G401.6 (cell line): ENCODE results near the gene SLC35F3.
"Not testable (repeated sequence)": the region's sequence is repeated elsewhere in the genome, so short reads cannot be mapped to it uniquely, and the experiment has no call there.

Experiments used
- FAIRE-seq: peaks from 2 replicates; lab custom pipeline; 2012; peaks lifted over from hg19 to GRCh38; lab: Jason Lieb, UNC

Gene SLC35F3

GRCh38 chr1:233904633-233905415 lies at the start of gene SLC35F3:
Gene SLC35F3 (plus strand): TSS chr1:233904676.
- no peak for FAIRE-seq

GRCh38 chr1:233859446-233859845 lies 45.0 kb upstream of the SLC35F3 start:
- no peak for FAIRE-seq

GRCh38 chr1:233863901-233864545 lies 40.5 kb upstream of the SLC35F3 start:
- FAIRE-seq: no peak

- FAIRE-seq: no peak
Observed at GRCh38 chr1:233864578-233864977, 39.9 kb upstream of the SLC35F3 start.

- FAIRE-seq: no peak
Observed at GRCh38 chr1:233865216-233865615, 39.3 kb upstream of the SLC35F3 start.

GRCh38 chr1:233865902-233866301 lies 38.6 kb upstream of the SLC35F3 start:
- no peak for FAIRE-seq

- FAIRE-seq: no peak
Observed at GRCh38 chr1:233867028-233867427, 37.4 kb upstream of the SLC35F3 start.

GRCh38 chr1:233868461-233868860 lies 36.0 kb upstream of the SLC35F3 start:
- no peak for FAIRE-seq

GRCh38 chr1:233869680-233870079 lies 34.8 kb upstream of the SLC35F3 start:
- FAIRE-seq: no peak

- FAIRE-seq: no peak
Observed at GRCh38 chr1:233873666-233874065, 30.8 kb upstream of the SLC35F3 start.

- no peak for FAIRE-seq
Observed at GRCh38 chr1:233879841-233880240, 24.6 kb upstream of the SLC35F3 start.

GRCh38 chr1:233883671-233884070 lies 20.8 kb upstream of the SLC35F3 start:
- FAIRE-seq: no peak

GRCh38 chr1:233884461-233885151 lies 19.9 kb upstream of the SLC35F3 start:
- FAIRE-seq: no peak

- no peak for FAIRE-seq
Observed at GRCh38 chr1:233885196-233885920, 19.1 kb upstream of the SLC35F3 start.

GRCh38 chr1:233891151-233891550 lies 13.3 kb upstream of the SLC35F3 start:
- FAIRE-seq: not testable (repeated sequence)

- no peak for FAIRE-seq
Observed at GRCh38 chr1:233897325-233898162, 6.9 kb upstream of the SLC35F3 start.

- no peak for FAIRE-seq
Observed at GRCh38 chr1:233901495-233901894, 3.0 kb upstream of the SLC35F3 start.

GRCh38 chr1:233905416-233906051 lies 1.1 kb downstream of the SLC35F3 start:
- no peak for FAIRE-seq

- no peak for FAIRE-seq
Observed at GRCh38 chr1:233907151-233907550, 2.7 kb downstream of the SLC35F3 start.

- no peak for FAIRE-seq
Observed at GRCh38 chr1:233908092-233908491, 3.6 kb downstream of the SLC35F3 start.

GRCh38 chr1:233909195-233909594 lies 4.7 kb downstream of the SLC35F3 start:
- FAIRE-seq: no peak
